Testis (tissue), 2 donors: ENCODE data around the gene CDH2.

ENCODE experiments used
- POLR2A ChIP-seq: fragments of 450-650 bp; IDR thresholded peaks from one replicate; pipeline ENCODE4 v1.6.1; 2017; ENCODE audit warnings: antibody characterized with exemption, mild to moderate bottlenecking, moderate library complexity
- TF ChIP-seq, protein P1 (sequence below), 3 experiments: fragments of 450-650 bp in 2 of 3; fragments of 200-600 bp in 1 of 3; sonication (generic) in 1 of 3; IDR thresholded peaks; one replicate each; pipeline ENCODE4 v1.5.1; 2016 to 2019; ENCODE audit warnings: antibody characterized with exemption in 3 of 3, mild to moderate bottlenecking in 2 of 3, moderate library complexity in 1 of 3

DNA sequence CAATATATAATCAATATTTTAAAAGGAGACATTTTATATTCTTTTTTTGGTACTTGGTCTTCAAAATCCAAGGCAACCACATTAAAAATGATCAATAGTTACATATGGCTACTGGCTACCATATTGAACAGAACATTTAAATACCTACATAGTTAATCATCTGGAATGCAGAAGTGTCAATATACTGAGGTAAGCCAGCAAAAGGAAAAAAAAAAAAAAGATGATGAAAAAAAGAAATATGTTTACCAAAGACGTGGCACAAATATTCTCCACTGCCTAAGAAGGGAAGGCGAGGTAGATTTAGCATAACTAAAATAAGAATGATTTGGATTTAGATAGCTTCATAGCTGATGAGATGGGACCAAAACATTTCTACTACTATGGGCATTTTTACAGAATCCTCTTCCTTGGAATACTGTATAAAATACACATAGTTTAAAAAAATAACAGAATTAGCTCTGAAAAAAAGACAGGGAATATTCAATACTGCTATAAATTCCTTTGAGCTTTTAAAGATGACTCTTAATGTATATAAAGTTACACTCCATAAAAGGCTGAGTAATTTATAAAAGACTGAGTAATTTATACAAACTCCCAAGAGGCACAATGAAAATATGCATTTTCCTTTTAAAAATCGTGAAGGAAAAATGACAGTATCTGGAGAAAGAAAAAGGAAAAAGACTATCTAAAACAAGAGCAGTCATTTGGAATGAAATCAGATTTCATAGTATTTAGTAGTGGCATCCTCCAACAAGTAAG, 63.5 kb downstream of the CDH2 start:
- TF ChIP-seq, protein P1, sequence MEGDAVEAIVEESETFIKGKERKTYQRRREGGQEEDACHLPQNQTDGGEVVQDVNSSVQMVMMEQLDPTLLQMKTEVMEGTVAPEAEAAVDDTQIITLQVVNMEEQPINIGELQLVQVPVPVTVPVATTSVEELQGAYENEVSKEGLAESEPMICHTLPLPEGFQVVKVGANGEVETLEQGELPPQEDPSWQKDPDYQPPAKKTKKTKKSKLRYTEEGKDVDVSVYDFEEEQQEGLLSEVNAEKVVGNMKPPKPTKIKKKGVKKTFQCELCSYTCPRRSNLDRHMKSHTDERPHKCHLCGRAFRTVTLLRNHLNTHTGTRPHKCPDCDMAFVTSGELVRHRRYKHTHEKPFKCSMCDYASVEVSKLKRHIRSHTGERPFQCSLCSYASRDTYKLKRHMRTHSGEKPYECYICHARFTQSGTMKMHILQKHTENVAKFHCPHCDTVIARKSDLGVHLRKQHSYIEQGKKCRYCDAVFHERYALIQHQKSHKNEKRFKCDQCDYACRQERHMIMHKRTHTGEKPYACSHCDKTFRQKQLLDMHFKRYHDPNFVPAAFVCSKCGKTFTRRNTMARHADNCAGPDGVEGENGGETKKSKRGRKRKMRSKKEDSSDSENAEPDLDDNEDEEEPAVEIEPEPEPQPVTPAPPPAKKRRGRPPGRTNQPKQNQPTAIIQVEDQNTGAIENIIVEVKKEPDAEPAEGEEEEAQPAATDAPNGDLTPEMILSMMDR (IDR thresholded peaks at IDR 0.05): no peak
- no peak for TF ChIP-seq POLR2A
